H1 (cell line): ENCODE data around the gene GDAP1L1. TPM values are rescaled to one million over a fixed set of nuclear protein-coding genes. Genes with fewer than 3 reads are reported as not detected.

Experiments used
- CTCF ChIA-PET: fragments of 300-600 bp; sonication (Branson Sonifier 250); formaldehyde crosslinking; loops from one replicate; lab custom pipeline; 2021; ENCODE audit not compliant: partially characterized antibody; lab: Charles Lee
- POLR2A ChIA-PET: fragments of 300-600 bp; sonication (Branson Sonifier 250); formaldehyde crosslinking; loops from one replicate; lab custom pipeline; 2021; ENCODE audit warnings: inconsistent platforms; ENCODE audit not compliant: partially characterized antibody; lab: Charles Lee
- DNase-seq, 2 experiments: peaks; one replicate each; pipeline versions ENCODE4 v3.0.0 to v3.0.0-alpha.2; 2010 to 2022; ENCODE audit warnings: low spot score in 2 of 2, low read depth in 1 of 2, mixed read lengths in 1 of 2
- FAIRE-seq: peaks from 2 replicates; lab custom pipeline; 2011; peaks lifted over from hg19 to GRCh38; lab: Jason Lieb, UNC
- H2AFZ ChIP-seq: 2 replicates; pipeline ENCODE4 v1.8.1; 2012; ENCODE audit warnings: low read length, inconsistent platforms
- H2AK5ac ChIP-seq: 2 replicates; pipeline ENCODE4 v1.6.1; 2013; ENCODE audit warnings: low read depth, low read length
- H2BK120ac ChIP-seq: replicated peaks from 2 replicates; pipeline ENCODE3; 2013; ENCODE audit warnings: low read depth, low read length, inconsistent platforms
- H2BK12ac ChIP-seq: 2 replicates; pipeline ENCODE4 v1.6.1; 2013; ENCODE audit warnings: low read depth, low read length
- H2BK15ac ChIP-seq: 2 replicates; pipeline ENCODE4 v1.6.1; 2013; ENCODE audit warnings: low read length
- H2BK20ac ChIP-seq: 2 replicates; pipeline ENCODE4 v1.6.1; 2013; ENCODE audit warnings: low read length
- H2BK5ac ChIP-seq: 2 replicates; pipeline ENCODE4 v1.6.1; 2013; ENCODE audit warnings: low read depth, low read length
- H3K14ac ChIP-seq: 2 replicates; pipeline ENCODE4 v1.6.1; 2013; ENCODE audit warnings: inconsistent platforms; ENCODE audit not compliant: insufficient read length
- H3K18ac ChIP-seq: 2 replicates; pipeline ENCODE4 v1.6.1; 2013; ENCODE audit warnings: low read length; ENCODE audit errors: extremely low read depth
- H3K23ac ChIP-seq: 2 replicates; pipeline ENCODE4 v1.6.1; 2013; ENCODE audit warnings: inconsistent platforms; ENCODE audit not compliant: insufficient read length
- H3K23me2 ChIP-seq: 2 replicates; pipeline ENCODE4 v1.6.1; 2013; ENCODE audit warnings: low read depth, low read length
- H3K27ac ChIP-seq: 2 replicates; pipeline ENCODE4 v1.6.1; 2011; ENCODE audit warnings: low read depth, low read length, inconsistent platforms
- H3K27me3 ChIP-seq, 4 experiments: replicated peaks in 1 of 4; 1 replicate in 1 of 4; 2 replicates in 3 of 4; pipeline versions ENCODE4 v1.6.1 to v1.8.1; 2011 to 2013; ENCODE audit warnings: low read length in 3 of 4, mild to moderate bottlenecking in 3 of 4, inconsistent platforms in 2 of 4, mixed read lengths in 2 of 4, moderate library complexity in 1 of 4; ENCODE audit not compliant: control insufficient read depth in 3 of 4, insufficient read depth in 3 of 4; ENCODE audit errors: extremely low read depth in 1 of 4
- H3K36me3 ChIP-seq, 4 experiments: 2 replicates each; pipeline versions ENCODE4 v1.6.1 to v1.8.1; 2011 to 2013; ENCODE audit warnings: mild to moderate bottlenecking in 4 of 4, low read length in 3 of 4, moderate library complexity in 2 of 4, control low read depth in 1 of 4, inconsistent platforms in 1 of 4; ENCODE audit not compliant: insufficient read depth in 4 of 4, control insufficient read depth in 2 of 4
- H3K4ac ChIP-seq: replicated peaks from 2 replicates; pipeline ENCODE3; 2013; ENCODE audit warnings: low read length, low read depth, mixed read lengths, inconsistent platforms; ENCODE audit not compliant: insufficient read length
- H3K4me1 ChIP-seq, 4 experiments: replicated peaks in 1 of 4; 1 replicate in 1 of 4; 2 replicates in 3 of 4; pipeline versions ENCODE4 v1.6.1 to v1.8.1; 2011 to 2013; ENCODE audit warnings: low read length in 3 of 4, inconsistent platforms in 2 of 4, mixed read lengths in 1 of 4; ENCODE audit not compliant: insufficient read depth in 4 of 4, control insufficient read depth in 3 of 4
- H3K4me2 ChIP-seq, 2 experiments: 2 replicates each; pipeline versions ENCODE4 v1.6.1 to v1.8.1; 2011 to 2013; ENCODE audit warnings: low read depth in 2 of 2, low read length in 2 of 2, control low read depth in 1 of 2, inconsistent platforms in 1 of 2, mild to moderate bottlenecking in 1 of 2; ENCODE audit not compliant: insufficient read depth in 1 of 2
- H3K4me3 ChIP-seq, 4 experiments: fragments of 200-600, 300-600 bp in 1 of 4; sonication (generic), shearing (Covaris generic), sonication (Bioruptor Twin) in 1 of 4; 2 replicates each; pipeline versions ENCODE4 v1.5.1 to v1.8.1; 2011 to 2016; ENCODE audit warnings: low read length in 4 of 4, low read depth in 3 of 4, control low read depth in 2 of 4, inconsistent platforms in 2 of 4, mild to moderate bottlenecking in 2 of 4, mixed read lengths in 1 of 4, moderate library complexity in 1 of 4; ENCODE audit not compliant: insufficient read depth in 2 of 4; ENCODE audit errors: extremely low read depth in 1 of 4
- H3K56ac ChIP-seq: replicated peaks from 2 replicates; pipeline ENCODE3; 2013; ENCODE audit warnings: low read depth, mild to moderate bottlenecking, mixed read lengths, low read length, inconsistent platforms; ENCODE audit not compliant: insufficient read length
- H3K79me1 ChIP-seq: 2 replicates; pipeline ENCODE4 v1.6.1; 2013; ENCODE audit warnings: low read depth, low read length, control low read depth
- H3K79me2 ChIP-seq, 2 experiments: 2 replicates each; pipeline versions ENCODE4 v1.6.1 to v1.8.1; 2012 to 2013; ENCODE audit warnings: low read length in 2 of 2, mild to moderate bottlenecking in 2 of 2, inconsistent platforms in 1 of 2; ENCODE audit not compliant: insufficient read depth in 2 of 2, control insufficient read depth in 1 of 2
- H3K9ac ChIP-seq, 4 experiments: replicated peaks in 1 of 4; 1 replicate in 1 of 4; 2 replicates in 3 of 4; pipeline versions ENCODE4 v1.6.1 to v1.8.1; 2011 to 2013; ENCODE audit warnings: low read depth in 3 of 4, low read length in 3 of 4, control low read depth in 2 of 4, mild to moderate bottlenecking in 2 of 4, moderate library complexity in 2 of 4, inconsistent platforms in 1 of 4; ENCODE audit errors: extremely low read depth in 1 of 4
- H3K9me3 ChIP-seq, 2 experiments: 2 replicates each; pipeline versions ENCODE4 v1.6.1 to v1.8.1; 2012 to 2013; ENCODE audit warnings: mild to moderate bottlenecking in 2 of 2, moderate library complexity in 2 of 2, control low read depth in 1 of 2, inconsistent platforms in 1 of 2, low read depth in 1 of 2, low read length in 1 of 2, mixed read lengths in 1 of 2; ENCODE audit not compliant: insufficient read depth in 2 of 2
- H4K20me1 ChIP-seq, 2 experiments: replicated peaks in 1 of 2; 2 replicates each; pipeline versions ENCODE3 to v1.8.1; 2011 to 2013; ENCODE audit warnings: inconsistent platforms in 2 of 2, low read length in 2 of 2, mild to moderate bottlenecking in 1 of 2; ENCODE audit not compliant: insufficient read depth in 2 of 2, control insufficient read depth in 1 of 2
- H4K5ac ChIP-seq: 2 replicates; pipeline ENCODE4 v1.6.1; 2013; ENCODE audit warnings: low read length, low read depth, mixed read lengths, inconsistent platforms; ENCODE audit not compliant: insufficient read length
- H4K8ac ChIP-seq: 2 replicates; pipeline ENCODE4 v1.8.0; 2013; ENCODE audit warnings: mild to moderate bottlenecking, moderate library complexity, low read length, inconsistent platforms; ENCODE audit not compliant: insufficient read depth; ENCODE audit errors: extremely low read depth
- H4K91ac ChIP-seq: replicated peaks from 2 replicates; pipeline ENCODE3; 2013; ENCODE audit warnings: low read length, mixed read lengths, inconsistent platforms; ENCODE audit not compliant: insufficient read length
- CEBPB ChIP-seq: IDR thresholded peaks from 2 replicates; pipeline ENCODE4 v1.6.1; 2012; ENCODE audit warnings: low read depth, low read length
- EZH2 ChIP-seq: fragments of 200-600 bp; sonication (generic); IDR thresholded peaks from 2 replicates; pipeline ENCODE4 v1.7.1; 2012; ENCODE audit warnings: low read depth, mild to moderate bottlenecking, moderate library complexity, low read length, inconsistent platforms; ENCODE audit not compliant: severe bottlenecking
- KDM4A ChIP-seq: IDR thresholded peaks from one replicate; pipeline ENCODE4 v1.7.1; 2012; ENCODE audit warnings: low read depth, mild to moderate bottlenecking, moderate library complexity, low read length, inconsistent platforms; ENCODE audit not compliant: severe bottlenecking
- NRF1 ChIP-seq: IDR thresholded peaks from 2 replicates; pipeline ENCODE4 v1.6.1; 2011; ENCODE audit warnings: mild to moderate bottlenecking, low read depth, low read length, improper control_type of control experiment
- RXRA ChIP-seq: IDR thresholded peaks from 2 replicates; pipeline ENCODE4 v1.6.1; 2011; ENCODE audit warnings: low read depth, mild to moderate bottlenecking, low read length, moderate library complexity; ENCODE audit not compliant: insufficient read depth
- SUZ12 ChIP-seq: fragments of 200-600 bp; sonication (generic); IDR thresholded peaks from 2 replicates; pipeline ENCODE4 v1.6.1; 2012; ENCODE audit warnings: mild to moderate bottlenecking, inconsistent platforms, low read length, moderate library complexity, mixed read lengths
- TAF1 ChIP-seq: IDR thresholded peaks from 2 replicates; pipeline ENCODE4 v1.6.1; 2011; ENCODE audit warnings: mild to moderate bottlenecking, low read depth, low read length
- polyA plus RNA-seq, 7 experiments: library from polyadenylated mRNA; depleted of rRNA in 3 of 7; stranded (reverse) in 5 of 7; unstranded in 2 of 7; fragments of >200 nt in 5 of 7; fragments of 200-250 nt in 2 of 7; gene quantifications; 1 replicate in 5 of 7; 2 replicates in 1 of 7; 4 replicates in 1 of 7; pipeline versions ENCODE4 v1.2.1 to v1.2.3, GENCODE V29; 2011 to 2013; ENCODE audit warnings: missing spikeins in 2 of 7, mixed read lengths in 2 of 7
- total RNA-seq: library from RNA; stranded (reverse); fragmentation: NEBNext Ultra II Directional; extraction: Animal tissue kit (Norgen Biotek cat#: 25700); gene quantifications from 2 replicates; pipeline ENCODE4 v1.2.1, GENCODE V29; 2021

The GDAP1L1 gene
- total and polyA plus RNA-seq, 2 of the 8 experiments (the other 6 are each of a cell fraction or from before 2014, with no cell fraction given), result 8.5 to 63.1 TPM

DNA sequence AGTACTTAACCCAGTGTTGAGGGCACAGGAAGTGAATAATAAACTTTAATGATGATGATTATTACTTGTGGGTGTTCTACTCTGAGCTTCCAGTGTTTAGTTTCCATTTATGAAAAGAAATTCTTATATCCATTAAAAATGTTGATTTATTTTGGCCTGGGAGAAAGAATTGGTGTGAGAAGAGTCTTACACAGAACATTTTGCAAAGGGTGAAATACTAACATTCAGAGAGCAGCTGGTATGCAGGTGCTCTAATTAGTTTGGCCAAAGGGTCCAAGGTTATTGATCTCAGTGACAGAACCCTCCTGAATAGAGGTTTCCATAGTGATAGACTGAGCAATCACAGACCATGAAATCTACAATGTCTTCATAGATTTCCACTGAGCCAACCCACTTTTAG, 41.0 kb upstream of the GDAP1L1 start:
- Histone ChIP-seq H4K8ac (no peak overlapping the region), H3K27ac (no peak overlapping the region), H3K23me2 (peaks cover 6% of the 10 kb centered on the region; the same call in 1 of the 2 replicates), H2BK120ac (no peak overlapping the region)
- TF ChIP-seq EZH2, result no peak
- TF ChIP-seq RXRA, result no peak
- no peak for TF ChIP-seq CEBPB
- no peak for TF ChIP-seq SUZ12
- no peak for TF ChIP-seq TAF1
- no peak for TF ChIP-seq KDM4A
- TF ChIP-seq NRF1, result no peak
- TF ChIP-seq, all 59 proteins: peak for 0
- Histone ChIP-seq H2BK12ac (no peak overlapping the region), H3K4me1 (peaks cover 0 to 4% (median 2%) of the 10 kb centered on the region in 4 experiments; a peak in 4 of 7 replicates), H3K23ac (no peak overlapping the region), H3K4me3 (no peak overlapping the region), H3K18ac (no peak overlapping the region), H2BK20ac (no peak overlapping the region), H4K91ac (no peak overlapping the region), H2BK15ac (no peak overlapping the region), H3K4me2 (no peak overlapping the region), H3K27me3 (no peaks in the 10 kb centered on the region), H3K4ac (no peak overlapping the region), H3K9ac (no peak overlapping the region), H2AK5ac (no peak overlapping the region), H3K79me1 (peaks cover 2% of the 10 kb centered on the region), H4K20me1 (peaks cover 3 to 6% of the 10 kb centered on the region in 2 experiments), H4K5ac (no peak overlapping the region), H3K56ac (no peak overlapping the region), H2AFZ (no peak overlapping the region), H3K14ac (no peak overlapping the region), H3K79me2 (peaks cover 11 to 69% of the 10 kb centered on the region in 2 experiments), H3K36me3 (peaks cover 4 to 42% (median 16%) of the 10 kb centered on the region in 4 experiments; a peak in 5 of 8 replicates), H2BK5ac (no peak overlapping the region), H3K9me3 (no peaks in the 10 kb centered on the region)
- no peak for FAIRE-seq
- ChIA-PET CTCF (interaction anchor here (0.6 to 1.9 kb wide), 3 partner anchors 14 to 92 kb away, joined by 3 to 7 read pairs (median 3); no protein-coding TSS in a partner anchor), POLR2A (no interaction called here)
- no peak for DNase-seq
